Bone marrow (tissue), 2 donors: ENCODE results near the gene EVA1C.
A peak's percentile ranks its signal among the peaks of the same experiment; 100 is the strongest.
"Not testable (repeated sequence)": the region's sequence is repeated elsewhere in the genome, so short reads cannot be mapped to it uniquely, and the experiment has no call there.

Source experiments
- DNase-seq, 2 donors: peaks; one replicate each; lab custom pipeline; 2025; lab: John Stamatoyannopoulos, UW

Gene EVA1C

GRCh38 chr21:32390537-32391224 lies 21.8 kb upstream of the EVA1C start:
- DNase-seq: not testable (repeated sequence)

GRCh38 chr21:32391755-32392154 lies 20.8 kb upstream of the EVA1C start:
- DNase-seq: no peak

GRCh38 chr21:32392299-32392879 lies 20.1 kb upstream of the EVA1C start:
- DNase-seq: no peak

GRCh38 chr21:32392880-32393676 lies 19.4 kb upstream of the EVA1C start, which contains the start of gene URB1:
URB1 (minus strand) TSS chr21:32393012; CDS start chr21:32392910, 102 bp downstream.
- DNase-seq: peak; percentile 72 to 91

GRCh38 chr21:32393677-32394001 lies 18.9 kb upstream of the EVA1C start:
- no peak for DNase-seq

GRCh38 chr21:32403201-32403777 lies 9.2 kb upstream of the EVA1C start:
- DNase-seq: peak in 1 of 2 donors; percentile 47

- no peak for DNase-seq
These were observed 6.1 kb upstream of the EVA1C start for GRCh38 chr21:32406405-32406804.

GRCh38 chr21:32410291-32410690 lies 2.2 kb upstream of the EVA1C start:
- DNase-seq: no peak

GRCh38 chr21:32410916-32411315 lies 1.6 kb upstream of the EVA1C start:
- DNase-seq: no peak

- peak in 1 of 2 donors; percentile 45 for DNase-seq
These were observed 950 bp upstream of the EVA1C start for GRCh38 chr21:32411350-32412161.

GRCh38 chr21:32413015-32413504 lies 554 bp downstream of the EVA1C start:
- DNase-seq: no peak

- no peak for DNase-seq
These were observed 1.4 kb downstream of the EVA1C start for GRCh38 chr21:32413697-32414578.

- DNase-seq: no peak
These were observed 2.3 kb downstream of the EVA1C start for GRCh38 chr21:32414579-32415358.

GRCh38 chr21:32415451-32416398 lies 3.2 kb downstream of the EVA1C start:
- no peak for DNase-seq

- no peak for DNase-seq
These were observed 5.6 kb downstream of the EVA1C start for GRCh38 chr21:32418146-32418545.

- no peak for DNase-seq
These were observed 9.6 kb downstream of the EVA1C start for GRCh38 chr21:32422064-32422463.

GRCh38 chr21:32423320-32424190 lies 11.0 kb downstream of the EVA1C start:
- no peak for DNase-seq

- no peak for DNase-seq
These were observed 11.7 kb downstream of the EVA1C start for GRCh38 chr21:32424191-32424535.
